CD4-positive, alpha-beta T cell (primary cell): ENCODE measurements around the gene PRTFDC1. TPM values are rescaled to one million over a fixed set of nuclear protein-coding genes. Genes with fewer than 3 reads are reported as not detected.

Experiments used
- ATAC-seq: fragments of 200-7000 bp; cut with Tn5 transposase; one replicate; pipeline ENCODE4 v1.10.0; 2022; ENCODE audit warnings: mild to moderate bottlenecking; ENCODE audit not compliant: poor library complexity
- CTCF ChIA-PET: fragments of 350-600 bp; sonication (Branson Sonifier 250); formaldehyde crosslinking; loops from one replicate; lab custom pipeline; 2021; ENCODE audit warnings: antibody characterized with exemption, inconsistent platforms; lab: Charles Lee
- POLR2A ChIA-PET: fragments of 350-600 bp; sonication (Branson Sonifier 250); formaldehyde crosslinking; loops from one replicate; lab custom pipeline; 2021; ENCODE audit warnings: antibody characterized with exemption, inconsistent platforms; lab: Charles Lee
- DNase-seq, 14 experiments: peaks; one replicate each; pipeline ENCODE4 v3.0.0-alpha.2; 2013 to 2020; ENCODE audit warnings: mixed read lengths in 2 of 14
- H3K27ac ChIP-seq, 2 donors: one replicate each; pipeline versions ENCODE4 v1.5.1 to v1.7.0; 2013; ENCODE audit warnings: low read length in 2 of 2, low read depth in 1 of 2, mild to moderate bottlenecking in 1 of 2
- H3K27me3 ChIP-seq, 2 experiments: 1 replicate in 1 of 2; 2 replicates in 1 of 2; pipeline versions ENCODE4 v1.6.1 to v1.7.0; 2013; ENCODE audit warnings: low read length in 2 of 2, control low read depth in 1 of 2, mild to moderate bottlenecking in 1 of 2, moderate library complexity in 1 of 2; ENCODE audit not compliant: insufficient read depth in 2 of 2, control insufficient read depth in 1 of 2
- H3K36me3 ChIP-seq: one replicate; pipeline ENCODE4 v1.6.1; 2013; ENCODE audit warnings: low read length, control low read depth; ENCODE audit not compliant: insufficient read depth
- H3K4me1 ChIP-seq: one replicate; pipeline ENCODE4 v1.6.1; 2013; ENCODE audit warnings: low read length, control low read depth; ENCODE audit not compliant: insufficient read depth
- H3K4me3 ChIP-seq: one replicate; pipeline ENCODE4 v1.5.1; 2013; ENCODE audit warnings: mild to moderate bottlenecking, low read length, moderate library complexity
- H3K9me3 ChIP-seq, 2 experiments: 1 replicate in 1 of 2; 2 replicates in 1 of 2; pipeline versions ENCODE4 v1.6.1 to v1.7.0; 2013; ENCODE audit warnings: low read length in 2 of 2, mild to moderate bottlenecking in 2 of 2, control low read depth in 1 of 2, moderate library complexity in 1 of 2; ENCODE audit not compliant: control insufficient read depth in 1 of 2, insufficient read depth in 1 of 2
- H3K27ac Mint-ChIP-seq: one replicate; pipeline ENCODE4 v1.8.0; 2020; ENCODE audit warnings: mixed read lengths
- H3K27me3 Mint-ChIP-seq: one replicate; pipeline ENCODE4 v1.8.0; 2021; ENCODE audit warnings: mixed read lengths
- H3K36me3 Mint-ChIP-seq: one replicate; pipeline ENCODE4 v1.8.0; 2021; ENCODE audit warnings: low read depth, mixed read lengths
- H3K4me1 Mint-ChIP-seq: one replicate; pipeline ENCODE4 v1.8.0; 2021; ENCODE audit warnings: low read depth, mixed read lengths
- H3K4me3 Mint-ChIP-seq: one replicate; pipeline ENCODE4 v1.8.0; 2020; ENCODE audit warnings: mild to moderate bottlenecking, mixed read lengths
- H3K9me3 Mint-ChIP-seq: one replicate; pipeline ENCODE4 v1.8.0; 2020; ENCODE audit warnings: mixed read lengths
- intact Hi-C, 2 experiments: fragments of 100-400 bp; cut with DNase I in 1 of 2; cut with micrococcal nuclease in 1 of 2; formaldehyde crosslinking; loops; one replicate each; pipeline versions ENCODE4 v1.15.1 to v1.9.0; 2023 to 2025; cut with DNase I, micrococcal nuclease
- total RNA-seq, 174 experiments: library from RNA in 2 of 174; stranded (reverse) in 2 of 174; gene quantifications; one replicate each; pipeline ENCODE4 v1.2.3 and lab custom pipeline; 2021 to 2026
- TF ChIP-seq, protein P1 (sequence below): fragments of 200-600 bp; IDR thresholded peaks from one replicate; pipeline ENCODE4 v1.8.0; 2022; ENCODE audit warnings: antibody characterized with exemption, mild to moderate bottlenecking

Gene PRTFDC1
- total RNA-seq, 2 experiments from 2014 or later, result 0.52 to 0.67 TPM

DNA sequence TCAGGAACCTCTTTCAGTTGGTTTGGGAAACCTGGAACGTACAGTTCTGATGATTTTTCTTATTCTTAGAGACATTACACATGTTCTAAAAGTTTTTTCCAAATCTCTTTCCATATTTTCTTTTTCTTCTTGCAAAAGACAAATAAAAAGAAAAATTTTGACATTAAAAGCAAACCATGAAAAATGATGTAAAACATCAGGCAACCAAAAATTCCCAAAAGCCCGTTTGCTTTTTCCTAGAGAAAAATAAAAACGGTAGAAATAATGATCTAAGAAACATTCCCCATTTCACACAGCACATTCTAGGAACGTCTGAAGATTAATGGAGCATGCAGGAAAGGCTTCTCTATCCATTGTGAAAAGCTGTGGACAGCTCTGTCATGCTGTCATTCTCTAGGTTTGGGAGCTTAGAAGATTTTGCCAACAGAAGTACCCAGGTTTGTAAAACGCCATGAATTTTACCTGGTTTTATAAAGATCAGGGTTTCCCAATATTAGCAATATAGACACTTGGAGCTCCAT, 11.2 kb upstream of the PRTFDC1 start:
- Mint-ChIP-seq H3K27me3 (no peaks in the 10 kb centered on the region), H3K4me3 (no peak overlapping the region), H3K27ac (no peak overlapping the region), H3K4me1 (no peaks in the 10 kb centered on the region), H3K36me3 (no peaks in the 10 kb centered on the region), H3K9me3 (no peaks in the 10 kb centered on the region)
- Histone ChIP-seq H3K4me1 (no peaks in the 10 kb centered on the region), H3K27ac (no peak overlapping the region), H3K27me3 (no peaks in the 10 kb centered on the region), H3K4me3 (no peak overlapping the region), H3K9me3 (no peaks in the 10 kb centered on the region), H3K36me3 (no peaks in the 10 kb centered on the region)
- ATAC-seq (no peak), DNase-seq (no peak)
- TF ChIP-seq, protein P1, sequence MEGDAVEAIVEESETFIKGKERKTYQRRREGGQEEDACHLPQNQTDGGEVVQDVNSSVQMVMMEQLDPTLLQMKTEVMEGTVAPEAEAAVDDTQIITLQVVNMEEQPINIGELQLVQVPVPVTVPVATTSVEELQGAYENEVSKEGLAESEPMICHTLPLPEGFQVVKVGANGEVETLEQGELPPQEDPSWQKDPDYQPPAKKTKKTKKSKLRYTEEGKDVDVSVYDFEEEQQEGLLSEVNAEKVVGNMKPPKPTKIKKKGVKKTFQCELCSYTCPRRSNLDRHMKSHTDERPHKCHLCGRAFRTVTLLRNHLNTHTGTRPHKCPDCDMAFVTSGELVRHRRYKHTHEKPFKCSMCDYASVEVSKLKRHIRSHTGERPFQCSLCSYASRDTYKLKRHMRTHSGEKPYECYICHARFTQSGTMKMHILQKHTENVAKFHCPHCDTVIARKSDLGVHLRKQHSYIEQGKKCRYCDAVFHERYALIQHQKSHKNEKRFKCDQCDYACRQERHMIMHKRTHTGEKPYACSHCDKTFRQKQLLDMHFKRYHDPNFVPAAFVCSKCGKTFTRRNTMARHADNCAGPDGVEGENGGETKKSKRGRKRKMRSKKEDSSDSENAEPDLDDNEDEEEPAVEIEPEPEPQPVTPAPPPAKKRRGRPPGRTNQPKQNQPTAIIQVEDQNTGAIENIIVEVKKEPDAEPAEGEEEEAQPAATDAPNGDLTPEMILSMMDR, result no peak
- CTCF ChIA-PET, result no interaction called here
- intact Hi-C loops, result no loop called here
- POLR2A ChIA-PET, result no interaction called here

DNA sequence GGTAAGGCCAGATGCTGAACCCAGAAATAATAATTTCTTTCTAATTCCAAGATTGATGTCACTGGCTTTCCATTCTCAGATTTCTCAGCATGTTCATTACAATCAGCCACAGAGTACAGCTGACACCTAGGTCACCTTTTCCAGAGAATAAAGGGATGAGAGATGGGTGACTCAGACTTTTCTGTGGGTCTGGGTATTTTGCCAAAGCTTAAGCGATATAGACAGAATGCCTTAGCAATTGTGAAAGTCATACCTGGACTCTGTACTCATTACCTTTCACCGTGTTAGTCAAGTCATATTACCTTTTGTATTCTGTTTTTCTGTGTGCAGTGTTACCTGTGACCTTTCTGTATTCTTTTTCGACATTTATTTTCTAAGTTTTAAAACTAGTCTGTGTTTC, 10.6 kb upstream of the PRTFDC1 start:
- no peaks in the 10 kb centered on the region for H3K27me3 ChIP-seq
- no peak overlapping the region for H3K27ac ChIP-seq
- ATAC-seq, result no peak
- H3K4me1 ChIP-seq, result no peaks in the 10 kb centered on the region
- no peaks in the 10 kb centered on the region for H3K9me3 ChIP-seq
- CTCF ChIA-PET, result no interaction called here
- no peaks in the 10 kb centered on the region for H3K36me3 ChIP-seq
- Mint-ChIP-seq H3K27ac (no peak overlapping the region), H3K4me1 (no peaks in the 10 kb centered on the region), H3K36me3 (no peaks in the 10 kb centered on the region), H3K4me3 (no peak overlapping the region), H3K27me3 (no peaks in the 10 kb centered on the region), H3K9me3 (no peaks in the 10 kb centered on the region)
- POLR2A ChIA-PET, result no interaction called here
- intact Hi-C loops, result no loop called here
- no peak for DNase-seq
- TF ChIP-seq, protein P1, result no peak
- no peak overlapping the region for H3K4me3 ChIP-seq

DNA sequence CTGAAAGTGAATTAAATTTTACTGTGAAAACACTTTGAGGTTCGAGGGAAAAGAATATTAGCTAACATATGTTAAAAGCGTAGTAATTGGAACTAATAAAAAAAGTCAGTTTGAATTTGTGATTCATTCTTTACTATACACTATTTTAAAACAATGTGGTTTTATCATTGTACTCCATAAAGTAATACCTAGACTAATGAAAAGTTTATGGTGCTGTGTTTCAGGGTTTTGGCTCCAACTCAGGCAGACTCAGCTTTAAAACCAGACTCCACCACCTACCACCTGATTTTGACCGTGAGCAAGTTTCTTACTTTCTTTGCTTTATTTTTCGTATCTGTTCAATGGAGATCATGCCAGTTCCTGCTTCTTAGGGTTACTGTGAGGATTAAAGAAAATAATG, 9.2 kb upstream of the PRTFDC1 start:
- no peaks in the 10 kb centered on the region for H3K27me3 ChIP-seq
- H3K4me3 ChIP-seq, result no peak overlapping the region
- Mint-ChIP-seq H3K27ac (no peak overlapping the region), H3K4me3 (no peak overlapping the region), H3K9me3 (no peaks in the 10 kb centered on the region), H3K36me3 (no peaks in the 10 kb centered on the region), H3K27me3 (no peaks in the 10 kb centered on the region), H3K4me1 (no peaks in the 10 kb centered on the region)
- POLR2A ChIA-PET, result interaction anchor here (0.6 kb wide), 1 partner anchor 61 kb away, joined by 3 read pairs; no protein-coding TSS in a partner anchor
- DNase-seq (no peak), ATAC-seq (no peak)
- intact Hi-C loops, result no loop called here
- no peaks in the 10 kb centered on the region for H3K4me1 ChIP-seq
- CTCF ChIA-PET, result no interaction called here
- H3K36me3 ChIP-seq, result no peaks in the 10 kb centered on the region
- no peaks in the 10 kb centered on the region for H3K9me3 ChIP-seq
- no peak overlapping the region for H3K27ac ChIP-seq
- TF ChIP-seq, protein P1, result no peak
